Choroid plexus epithelial cell (primary cell): ENCODE results near the gene EPB41L1.

Experiments used
- DNase-seq: peaks from one replicate; pipeline ENCODE4 v3.0.0-alpha.2; 2010; ENCODE audit warnings: low read depth
- H3K4me3 ChIP-seq: 2 replicates; pipeline ENCODE4 v1.5.1; 2011; ENCODE audit warnings: low read depth, mild to moderate bottlenecking, control low read depth, low read length, moderate library complexity
- TF ChIP-seq, protein P1 (sequence below): conservative IDR thresholded peaks from 2 replicates; pipeline ENCODE4 v1.5.1; 2011; ENCODE audit warnings: low read depth, mild to moderate bottlenecking, control low read depth, inconsistent platforms, low read length, moderate library complexity

Gene EPB41L1

DNA sequence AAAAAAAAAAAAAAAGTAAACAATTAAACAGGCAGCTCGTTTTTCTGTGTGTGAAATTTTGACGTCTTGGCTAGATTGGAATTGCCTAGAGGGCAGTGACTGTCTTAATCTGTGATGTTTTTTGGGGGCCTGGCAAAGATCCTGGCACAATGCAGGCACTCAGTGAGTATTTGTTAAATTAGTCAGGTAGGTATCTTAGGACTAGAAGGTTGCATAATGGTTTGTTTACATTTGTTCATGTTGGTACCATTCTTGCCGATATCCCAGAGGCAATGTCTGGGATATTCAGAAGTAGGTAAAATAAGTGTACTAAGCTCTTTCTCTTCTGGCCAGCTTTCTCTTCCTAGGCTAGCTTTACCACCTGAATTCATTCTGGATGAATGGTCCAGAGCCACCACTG, 84.2 kb downstream of the EPB41L1 start:
- TF ChIP-seq, protein P1, sequence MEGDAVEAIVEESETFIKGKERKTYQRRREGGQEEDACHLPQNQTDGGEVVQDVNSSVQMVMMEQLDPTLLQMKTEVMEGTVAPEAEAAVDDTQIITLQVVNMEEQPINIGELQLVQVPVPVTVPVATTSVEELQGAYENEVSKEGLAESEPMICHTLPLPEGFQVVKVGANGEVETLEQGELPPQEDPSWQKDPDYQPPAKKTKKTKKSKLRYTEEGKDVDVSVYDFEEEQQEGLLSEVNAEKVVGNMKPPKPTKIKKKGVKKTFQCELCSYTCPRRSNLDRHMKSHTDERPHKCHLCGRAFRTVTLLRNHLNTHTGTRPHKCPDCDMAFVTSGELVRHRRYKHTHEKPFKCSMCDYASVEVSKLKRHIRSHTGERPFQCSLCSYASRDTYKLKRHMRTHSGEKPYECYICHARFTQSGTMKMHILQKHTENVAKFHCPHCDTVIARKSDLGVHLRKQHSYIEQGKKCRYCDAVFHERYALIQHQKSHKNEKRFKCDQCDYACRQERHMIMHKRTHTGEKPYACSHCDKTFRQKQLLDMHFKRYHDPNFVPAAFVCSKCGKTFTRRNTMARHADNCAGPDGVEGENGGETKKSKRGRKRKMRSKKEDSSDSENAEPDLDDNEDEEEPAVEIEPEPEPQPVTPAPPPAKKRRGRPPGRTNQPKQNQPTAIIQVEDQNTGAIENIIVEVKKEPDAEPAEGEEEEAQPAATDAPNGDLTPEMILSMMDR = no peak
- no peak for DNase-seq
- no peak overlapping the region for H3K4me3 ChIP-seq

DNA sequence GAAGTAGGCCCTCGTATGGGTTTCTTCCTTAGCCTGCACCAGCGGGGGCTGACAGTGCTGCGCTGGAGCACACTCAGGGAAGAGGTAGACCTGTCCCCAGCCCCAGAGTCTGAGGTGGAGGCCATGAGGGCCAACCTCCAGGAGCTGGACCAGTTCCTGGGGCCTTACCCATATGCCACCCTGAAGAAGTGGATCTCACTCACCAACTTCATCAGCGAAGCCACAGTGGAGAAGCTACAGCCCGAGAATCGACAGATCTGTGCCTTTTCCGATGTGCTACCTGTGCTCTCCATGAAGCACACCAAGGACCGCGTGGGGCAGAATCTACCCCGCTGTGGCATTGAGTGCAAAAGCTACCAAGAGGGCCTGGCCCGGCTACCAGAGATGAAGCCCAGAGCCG, 85.5 kb downstream of the EPB41L1 start:
- no peak for DNase-seq
- H3K4me3 ChIP-seq = no peak overlapping the region
- TF ChIP-seq, protein P1 = no peak

DNA sequence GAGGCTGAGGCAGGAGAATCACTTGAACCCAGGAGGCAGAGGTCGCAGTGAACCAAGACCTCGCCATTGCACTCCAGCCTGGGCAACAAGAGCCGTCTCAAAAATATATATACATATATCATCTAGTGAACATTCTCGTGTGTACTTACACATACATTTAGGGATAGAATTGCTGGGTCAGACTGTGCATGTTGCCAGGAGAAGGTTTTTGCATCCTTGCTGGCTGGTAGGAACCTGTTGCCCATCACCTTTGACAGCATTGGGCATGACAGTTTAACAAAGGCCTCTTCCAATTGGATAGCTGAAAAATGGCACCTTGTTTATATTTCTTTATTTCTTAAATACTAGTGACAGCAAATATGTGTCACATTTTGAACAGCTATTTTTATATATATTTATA, 87.1 kb downstream of the EPB41L1 start:
- no peak overlapping the region for H3K4me3 ChIP-seq
- TF ChIP-seq, protein P1 = no peak
- DNase-seq = no peak

GRCh38 chr20:36243726-36244125, 89.2 kb downstream of the EPB41L1 start:
- no peak for DNase-seq
- H3K4me3 ChIP-seq = no peak overlapping the region
- TF ChIP-seq, protein P1 = no peak

DNA sequence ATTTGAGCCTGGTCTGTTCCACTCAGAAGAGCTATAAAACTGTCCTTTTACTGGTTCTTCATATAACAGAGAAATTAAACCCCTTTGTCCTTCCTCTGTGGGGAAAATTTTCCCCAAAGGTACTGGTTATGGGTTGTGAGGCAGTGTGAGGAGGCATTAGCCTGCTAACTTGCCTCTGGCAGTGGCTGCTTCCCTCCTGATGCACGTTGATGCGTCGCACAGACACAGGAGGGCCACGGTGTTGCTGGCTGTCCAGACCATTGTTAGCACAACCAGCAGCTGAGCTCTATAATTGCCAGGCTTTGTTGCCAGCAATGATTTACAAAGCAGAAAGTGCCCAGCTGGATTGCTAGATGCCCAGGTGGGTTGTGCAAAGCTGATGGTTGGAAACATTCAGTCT, 91.9 kb downstream of the EPB41L1 start:
- DNase-seq = no peak
- H3K4me3 ChIP-seq = no peak overlapping the region
- TF ChIP-seq, protein P1 = no peak

DNA sequence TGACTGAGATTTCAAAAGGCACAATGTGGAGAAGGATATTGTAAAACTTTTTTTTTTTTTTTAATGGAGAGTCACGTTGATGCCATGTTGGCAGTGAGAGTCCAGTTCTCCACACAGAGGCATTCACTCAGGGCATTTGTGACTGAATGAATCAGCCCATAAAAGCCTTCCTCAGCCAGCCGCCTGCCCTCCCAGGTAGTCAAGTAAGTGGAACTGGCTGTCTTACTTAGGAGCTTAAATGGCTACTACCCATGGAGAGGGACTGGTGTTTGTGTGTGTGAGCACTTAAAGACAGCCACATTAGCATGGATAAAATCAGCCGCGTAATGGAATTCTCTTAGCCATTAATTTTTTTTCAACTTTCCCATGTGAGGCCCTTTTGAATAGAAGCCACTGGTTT, 94.3 kb downstream of the EPB41L1 start:
- no peak overlapping the region for H3K4me3 ChIP-seq
- DNase-seq = no peak
- TF ChIP-seq, protein P1 = no peak

DNA sequence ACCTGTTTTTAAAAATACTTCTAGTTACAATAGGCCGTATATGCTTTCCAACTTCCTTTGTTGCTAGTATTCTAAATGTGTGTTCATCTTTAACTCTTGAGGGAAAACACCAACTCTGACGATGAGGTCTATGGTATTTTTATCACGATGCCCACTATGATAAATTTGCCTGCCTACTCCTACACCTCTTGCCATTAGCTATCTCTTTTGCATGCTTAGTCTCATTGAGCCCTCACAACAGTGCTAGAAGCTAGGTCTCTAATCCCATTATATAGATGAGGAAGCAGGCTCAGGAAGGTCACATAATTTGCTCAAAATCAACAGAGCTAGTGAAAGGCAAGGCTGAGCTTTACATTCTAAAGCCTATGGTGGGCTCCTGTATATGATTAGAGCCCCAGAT, 94.9 kb downstream of the EPB41L1 start:
- DNase-seq = no peak
- no peak overlapping the region for H3K4me3 ChIP-seq
- TF ChIP-seq, protein P1 = no peak
